ENCODE measurements around the gene CFI. TPM values are rescaled to one million over a fixed set of nuclear protein-coding genes. Genes with fewer than 3 reads are reported as not detected.

Gene CFI
- total and polyA plus RNA-seq, 2 donors (not counting 1 experiment from before 2014, with no cell fraction given), result not detected

GRCh38 chr4:109833756-109834155, 32.0 kb upstream of the CFI start:
- intact Hi-C loops (cut with micrococcal nuclease), result no loop called here
- H3K4me1 ChIP-seq (ENCODE audit: control insufficient read depth in 2 of 2, insufficient read depth in 2 of 2, low read length in 2 of 2), result no peaks in the 10 kb centered on the region
- H3K79me2 ChIP-seq (ENCODE audit: control insufficient read depth, insufficient read depth, low read length), result no peaks in the 10 kb centered on the region
- no peaks in the 10 kb centered on the region for H3K36me3 ChIP-seq (replicated peaks in 1 of 2; ENCODE audit: control extremely low read depth in 1 of 2, control insufficient read depth in 1 of 2, extremely low read depth in 1 of 2, insufficient read depth in 2 of 2, low read length in 1 of 2)
- no peak for ATAC-seq (ENCODE audit: low read depth)
- H2AFZ ChIP-seq (ENCODE audit: insufficient read depth, low read depth, low read length, poor library complexity, severe bottlenecking), result no peak overlapping the region
- no peaks in the 10 kb centered on the region for H3K9me3 Mint-ChIP-seq (ENCODE audit: insufficient read depth)
- no peak overlapping the region for H3K4me2 ChIP-seq (replicated peaks; ENCODE audit: low read depth, low read length, poor library complexity, severe bottlenecking)
- H3K27ac Mint-ChIP-seq, result no peak overlapping the region
- POLR2A ChIA-PET, result no interaction called here
- no peak overlapping the region for H3K9ac ChIP-seq (ENCODE audit: low read length)
- CTCF ChIA-PET, result no interaction called here
- no peak for DNase-seq
- no peaks in the 10 kb centered on the region for H4K20me1 ChIP-seq (ENCODE audit: control insufficient read depth, insufficient read depth, low read length, poor library complexity, severe bottlenecking)
- TF ChIP-seq CTCF (IDR thresholded peaks at IDR 0.05) (no peak), EZH2 (IDR thresholded peaks at IDR 0.05; ENCODE audit: borderline replicate concordance, insufficient read depth, low read depth, low read length, poor library complexity, severe bottlenecking) (no peak)
- H3K27ac ChIP-seq (ENCODE audit: low read length in 2 of 2), result no peak overlapping the region
- H3K4me1 Mint-ChIP-seq, result no peaks in the 10 kb centered on the region
- H3K27me3 ChIP-seq (replicated peaks in 1 of 4; ENCODE audit: control extremely low read depth in 1 of 4, control insufficient read depth in 3 of 4, insufficient read depth in 4 of 4, low read length in 3 of 4), result no peaks in the 10 kb centered on the region
- H3K4me3 Mint-ChIP-seq, result no peak overlapping the region
- H3K27me3 Mint-ChIP-seq, result no peaks in the 10 kb centered on the region
- no peak overlapping the region for H3K4me3 ChIP-seq (ENCODE audit: control extremely low read depth in 1 of 5, extremely low read depth in 1 of 5, insufficient read depth in 1 of 5, low read depth in 2 of 5, low read length in 4 of 5)
- H3K9me3 ChIP-seq (ENCODE audit: control extremely low read depth in 1 of 3, control insufficient read depth in 2 of 3, insufficient read depth in 1 of 3, low read length in 2 of 3), result peaks cover 0 to 2% (median 0%) of the 10 kb centered on the region in 3 donors
- no CpG with 5 or more reads among the region's 4 CpGs for WGBS (ENCODE audit: insufficient coverage)

GRCh38 chr4:109827672-109828071, 25.9 kb upstream of the CFI start, which contains the start of gene RRH:
TSS of gene RRH (plus strand) at chr4:109827972. CDS start at chr4:109828028, 56 bp downstream.
- ChIA-PET POLR2A (no interaction called here), CTCF (interaction anchor here (1.0 to 4.8 kb wide), 4 partner anchors 395 to 1255 kb away, joined by 3 to 28 read pairs (median 22); partner anchors contain the start of gene SEC24B)
- Histone ChIP-seq H3K27ac (ENCODE audit: low read length in 2 of 2) (no peak within 1 kb of the TSS), H3K4me3 (ENCODE audit: control extremely low read depth in 1 of 5, extremely low read depth in 1 of 5, insufficient read depth in 1 of 5, low read depth in 2 of 5, low read length in 4 of 5) (no peak within 1 kb of the TSS), H4K20me1 (ENCODE audit: control insufficient read depth, insufficient read depth, low read length, poor library complexity, severe bottlenecking) (no peaks in the 10 kb centered on the region), H3K4me1 (ENCODE audit: control insufficient read depth in 2 of 2, insufficient read depth in 2 of 2, low read length in 2 of 2) (no peaks in the 10 kb centered on the region), H3K79me2 (ENCODE audit: control insufficient read depth, insufficient read depth, low read length) (no peaks in the 10 kb centered on the region), H3K4me2 (replicated peaks; ENCODE audit: low read depth, low read length, poor library complexity, severe bottlenecking) (no peak within 1 kb of the TSS), H3K9ac (ENCODE audit: low read length) (no peak within 1 kb of the TSS), H2AFZ (ENCODE audit: insufficient read depth, low read depth, low read length, poor library complexity, severe bottlenecking) (no peak within 1 kb of the TSS), H3K9me3 (ENCODE audit: control extremely low read depth in 1 of 3, control insufficient read depth in 2 of 3, insufficient read depth in 1 of 3, low read length in 2 of 3) (no peaks in the 10 kb centered on the region), H3K27me3 (replicated peaks in 1 of 4; ENCODE audit: control extremely low read depth in 1 of 4, control insufficient read depth in 3 of 4, insufficient read depth in 4 of 4, low read length in 3 of 4) (no peaks in the 10 kb centered on the region), H3K36me3 (replicated peaks in 1 of 2; ENCODE audit: control extremely low read depth in 1 of 2, control insufficient read depth in 1 of 2, extremely low read depth in 1 of 2, insufficient read depth in 2 of 2, low read length in 1 of 2) (peaks cover 0 to 22% of the 10 kb centered on the region in 2 experiments)
- no peak within 1 kb of the TSS for H3K4me3 Mint-ChIP-seq
- DNase-seq (no peak), ATAC-seq (ENCODE audit: low read depth) (no peak)
- WGBS (ENCODE audit: insufficient coverage), result no CpG with 5 or more reads among the region's 2 CpGs
- no peaks in the 10 kb centered on the region for H3K27me3 Mint-ChIP-seq
- no peaks in the 10 kb centered on the region for H3K9me3 Mint-ChIP-seq (ENCODE audit: insufficient read depth)
- H3K27ac Mint-ChIP-seq, result no peak within 1 kb of the TSS
- intact Hi-C loops (cut with micrococcal nuclease), result no loop called here
- TF ChIP-seq EZH2 (IDR thresholded peaks at IDR 0.05; ENCODE audit: borderline replicate concordance, insufficient read depth, low read depth, low read length, poor library complexity, severe bottlenecking) (no peak), CTCF (IDR thresholded peaks at IDR 0.05) (no peak)
- H3K4me1 Mint-ChIP-seq, result no peaks in the 10 kb centered on the region
